ENCODE data around the gene ATP11A. TPM values are rescaled to one million over a fixed set of nuclear protein-coding genes. Genes with fewer than 3 reads are reported as not detected.
A peak's percentile ranks its signal among the peaks of the same experiment; 100 is the strongest.

Gene ATP11A
- total and polyA plus RNA-seq, 4 donors: 3.1 to 68.1 (median 28.6) TPM

DNA sequence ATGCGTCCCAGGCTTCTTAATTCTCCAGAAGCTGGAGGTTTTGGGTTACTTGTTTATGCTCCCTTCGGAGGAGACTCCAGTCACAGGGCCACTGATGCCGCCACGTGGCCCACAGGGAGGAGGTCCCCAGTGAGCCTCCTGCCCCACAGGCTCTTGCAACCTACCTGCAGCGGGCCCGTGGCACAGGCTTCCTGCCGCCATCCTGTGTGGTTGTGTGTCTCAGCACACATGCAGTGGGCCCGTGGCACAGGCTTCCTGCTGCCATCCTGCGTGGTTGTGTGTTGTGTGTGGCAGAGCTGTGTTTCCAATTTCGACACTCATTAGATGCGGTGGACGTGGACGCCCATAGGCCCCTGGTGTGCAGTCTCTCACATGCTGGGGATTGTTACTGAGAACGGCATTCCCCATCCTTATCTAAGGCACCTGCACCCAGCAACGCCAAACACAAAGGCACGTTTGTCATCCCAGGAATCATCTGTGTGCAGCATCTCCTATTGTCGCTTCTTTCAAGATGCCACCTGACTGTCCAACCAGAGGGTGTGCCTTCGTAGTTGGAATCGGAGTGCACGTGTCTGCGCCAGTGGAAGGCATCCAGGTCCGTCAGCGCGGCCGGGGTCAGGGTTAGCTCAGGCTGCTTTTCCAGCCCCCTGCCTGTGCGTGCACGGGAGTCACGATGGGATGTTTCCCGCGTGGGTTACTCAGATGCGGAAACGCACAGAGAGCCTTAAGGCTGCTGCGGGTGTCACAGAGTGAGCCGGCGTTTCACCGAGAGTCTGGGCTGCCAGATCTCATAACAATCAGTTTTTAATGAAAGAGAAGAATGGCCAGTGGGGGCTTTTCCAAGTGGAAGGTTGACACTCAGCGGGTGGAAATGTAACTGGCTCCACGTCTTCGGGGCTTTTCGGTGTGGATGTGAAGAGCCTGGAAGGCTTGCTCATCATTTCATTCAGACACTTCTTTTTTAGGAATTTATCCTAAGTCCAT lies 119.8 kb downstream of the ATP11A start:
- intact Hi-C loops (cut with DNase I): loop anchor here in 1 of 2 donors (5.0 kb wide), 1 partner anchor 67 kb away; no protein-coding TSS in a partner anchor
- DNase-seq (no peak), ATAC-seq (ENCODE audit: low FRiP score) (no peak)
- H3K4me3 ChIP-seq (ENCODE audit: low read length in 2 of 2): no peak overlapping the region
- no peaks in the 10 kb centered on the region for H3K36me3 ChIP-seq (ENCODE audit: control insufficient read depth in 1 of 2, insufficient read depth in 2 of 2, low read length in 1 of 2)
- H3K9me3 ChIP-seq (ENCODE audit: control insufficient read depth, low read length): no peaks in the 10 kb centered on the region
- no peak overlapping the region for H3K27ac ChIP-seq (ENCODE audit: low read depth in 1 of 2, low read length in 2 of 2)
- 93 to 94% methylated on average over 40 of the region's 40 CpGs for WGBS, 2 donors
- H3K27me3 ChIP-seq (ENCODE audit: control insufficient read depth in 1 of 2, insufficient read depth in 2 of 2, low read length in 1 of 2): no peaks in the 10 kb centered on the region
- H3K4me1 ChIP-seq (ENCODE audit: control insufficient read depth in 1 of 2, insufficient read depth in 2 of 2, low read length in 2 of 2): no peaks in the 10 kb centered on the region

DNA sequence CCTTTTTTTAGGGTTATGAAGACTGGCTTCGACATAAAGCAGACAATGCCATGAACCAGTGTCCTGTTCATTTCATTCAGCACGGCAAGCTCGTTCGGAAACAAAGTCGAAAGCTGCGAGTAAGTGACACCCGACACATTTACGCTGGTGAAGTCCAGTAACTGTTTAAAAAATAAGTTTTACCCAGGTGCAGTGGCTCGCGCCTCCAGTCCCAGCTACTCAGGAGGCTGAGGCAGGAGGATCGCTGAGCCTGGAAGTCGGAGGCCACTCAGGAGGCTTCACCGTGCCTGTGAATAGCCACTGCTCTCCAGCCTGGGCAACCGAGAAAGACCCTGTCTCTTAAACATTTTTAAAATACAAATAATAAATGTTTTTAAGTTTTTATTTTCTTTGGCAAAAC lies 120.8 kb downstream of the ATP11A start:
- Histone ChIP-seq H3K9me3 (ENCODE audit: control insufficient read depth, low read length) (no peaks in the 10 kb centered on the region), H3K27ac (ENCODE audit: low read depth in 1 of 2, low read length in 2 of 2) (no peak overlapping the region), H3K36me3 (ENCODE audit: control insufficient read depth in 1 of 2, insufficient read depth in 2 of 2, low read length in 1 of 2) (no peaks in the 10 kb centered on the region), H3K4me1 (ENCODE audit: control insufficient read depth in 1 of 2, insufficient read depth in 2 of 2, low read length in 2 of 2) (no peaks in the 10 kb centered on the region), H3K4me3 (ENCODE audit: low read length in 2 of 2) (no peak overlapping the region), H3K27me3 (ENCODE audit: control insufficient read depth in 1 of 2, insufficient read depth in 2 of 2, low read length in 1 of 2) (no peaks in the 10 kb centered on the region)
- no peak for ATAC-seq (ENCODE audit: low FRiP score)
- WGBS, 2 donors: 90 to 95% methylated on average over 14 of the region's 14 CpGs
- DNase-seq: no peak
- intact Hi-C loops (cut with DNase I): no loop called here

DNA sequence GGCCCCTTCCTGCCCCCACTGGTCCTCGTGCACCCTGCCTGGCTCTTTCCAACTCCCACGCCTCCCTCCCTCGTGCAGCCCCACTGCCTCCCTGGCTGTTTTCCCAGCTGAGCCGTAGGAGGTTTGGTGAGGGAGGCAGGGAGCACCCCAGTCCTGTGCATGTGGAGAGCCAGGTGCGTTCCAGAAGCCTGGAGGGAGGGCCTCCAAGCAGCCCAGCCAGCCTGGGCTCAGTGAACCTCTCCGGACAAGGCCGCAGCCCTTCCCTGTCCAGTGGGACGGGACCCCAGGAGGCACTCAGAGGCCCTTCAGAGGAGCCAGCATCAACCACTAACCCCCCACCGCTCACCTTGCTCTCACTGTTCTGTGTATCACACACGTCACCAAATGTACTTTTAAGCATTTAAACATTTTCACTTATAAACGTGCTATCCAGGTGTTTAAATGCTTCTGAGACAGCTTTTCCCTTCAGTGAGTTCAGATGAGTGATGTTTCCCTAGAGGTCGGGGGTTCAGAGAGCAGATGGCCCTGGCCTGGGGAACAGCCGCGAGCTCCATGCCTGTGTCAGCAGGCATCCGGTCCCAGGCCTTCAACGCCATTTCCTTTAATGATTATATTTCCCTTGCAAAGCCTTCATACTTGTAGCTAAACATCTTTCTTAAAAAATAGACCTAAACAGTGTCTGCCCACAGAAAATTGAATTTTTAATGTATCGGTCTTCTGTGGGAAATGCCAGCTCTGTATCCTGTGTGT lies 122.6 kb downstream of the ATP11A start:
- Histone ChIP-seq H3K27me3 (ENCODE audit: control insufficient read depth in 1 of 2, insufficient read depth in 2 of 2, low read length in 1 of 2) (no peaks in the 10 kb centered on the region), H3K4me1 (ENCODE audit: control insufficient read depth in 1 of 2, insufficient read depth in 2 of 2, low read length in 2 of 2) (no peaks in the 10 kb centered on the region), H3K4me3 (ENCODE audit: low read length in 2 of 2) (no peak overlapping the region), H3K36me3 (ENCODE audit: control insufficient read depth in 1 of 2, insufficient read depth in 2 of 2, low read length in 1 of 2) (peaks cover 0 to 1% of the 10 kb centered on the region in 2 donors), H3K27ac (ENCODE audit: low read depth in 1 of 2, low read length in 2 of 2) (no peak overlapping the region), H3K9me3 (ENCODE audit: control insufficient read depth, low read length) (no peaks in the 10 kb centered on the region)
- ATAC-seq (ENCODE audit: low FRiP score): no peak
- WGBS, 2 donors: 69 to 78% methylated on average over 17 of the region's 17 CpGs
- intact Hi-C loops (cut with DNase I): no loop called here
- no peak for DNase-seq

DNA sequence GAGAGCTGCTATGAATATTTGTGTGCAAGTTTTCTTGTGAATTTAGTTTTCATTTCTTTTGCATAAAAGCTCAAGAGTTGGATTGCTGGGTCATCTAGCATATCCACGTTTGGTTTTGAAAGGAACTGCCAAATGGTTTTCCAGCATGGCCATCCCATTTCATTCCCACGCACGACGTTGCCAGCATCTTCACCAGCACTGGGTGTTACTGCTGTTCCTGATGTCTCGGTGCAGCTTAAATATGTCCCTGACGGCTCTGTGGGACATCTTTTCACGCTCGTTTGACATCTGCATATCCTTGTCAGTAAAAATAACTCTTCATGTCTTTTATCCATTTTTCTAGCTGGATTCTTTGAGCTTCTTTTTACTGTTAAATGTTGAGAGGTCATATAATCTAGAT lies 123.7 kb downstream of the ATP11A start:
- Histone ChIP-seq H3K27me3 (ENCODE audit: control insufficient read depth in 1 of 2, insufficient read depth in 2 of 2, low read length in 1 of 2) (no peaks in the 10 kb centered on the region), H3K27ac (ENCODE audit: low read depth in 1 of 2, low read length in 2 of 2) (no peak overlapping the region), H3K36me3 (ENCODE audit: control insufficient read depth in 1 of 2, insufficient read depth in 2 of 2, low read length in 1 of 2) (peaks cover 0 to 1% of the 10 kb centered on the region in 2 donors), H3K4me3 (ENCODE audit: low read length in 2 of 2) (no peak overlapping the region), H3K9me3 (ENCODE audit: control insufficient read depth, low read length) (no peaks in the 10 kb centered on the region), H3K4me1 (ENCODE audit: control insufficient read depth in 1 of 2, insufficient read depth in 2 of 2, low read length in 2 of 2) (no peaks in the 10 kb centered on the region)
- 86 to 96% methylated on average over 8 of the region's 8 CpGs for WGBS, 2 donors
- no peak for DNase-seq
- no peak for ATAC-seq (ENCODE audit: low FRiP score)
- intact Hi-C loops (cut with DNase I): no loop called here

DNA sequence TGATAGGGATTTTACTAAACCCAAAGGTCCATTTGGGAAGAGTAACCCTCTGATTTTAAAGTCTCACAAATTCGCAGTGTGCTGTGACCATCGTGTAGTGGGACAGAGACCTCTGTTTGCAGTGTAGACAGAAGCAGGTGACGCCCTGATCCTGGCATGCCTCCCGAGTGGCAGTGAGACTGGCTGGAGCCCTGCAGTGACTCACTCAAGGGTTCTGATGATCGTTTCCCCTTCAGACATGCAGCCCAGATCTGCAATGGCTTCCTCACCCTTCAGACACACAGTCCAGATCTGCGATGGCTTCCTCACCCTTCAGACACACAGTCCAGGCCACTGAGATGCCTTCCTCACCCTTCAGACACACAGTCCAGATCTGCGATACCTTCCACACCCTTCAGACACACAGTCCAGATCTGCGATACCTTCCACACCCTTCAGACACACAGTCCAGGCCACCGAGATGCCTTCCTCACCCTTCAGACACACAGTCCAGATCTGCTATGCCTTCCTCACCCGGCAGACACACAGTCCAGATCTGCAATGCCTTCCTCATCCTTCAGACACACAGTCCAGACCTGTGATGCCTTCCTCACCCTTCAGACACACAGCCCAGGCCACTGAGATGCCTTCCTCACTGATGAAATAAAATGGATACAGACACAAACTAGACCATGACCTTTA lies 125.2 kb downstream of the ATP11A start:
- 74 to 82% methylated on average over 10 of the region's 10 CpGs for WGBS, 2 donors
- ATAC-seq (ENCODE audit: low FRiP score): no peak
- intact Hi-C loops (cut with DNase I): no loop called here
- Histone ChIP-seq H3K27ac (ENCODE audit: low read depth in 1 of 2, low read length in 2 of 2) (no peak overlapping the region), H3K4me1 (ENCODE audit: control insufficient read depth in 1 of 2, insufficient read depth in 2 of 2, low read length in 2 of 2) (no peaks in the 10 kb centered on the region), H3K9me3 (ENCODE audit: control insufficient read depth, low read length) (no peaks in the 10 kb centered on the region), H3K4me3 (ENCODE audit: low read length in 2 of 2) (no peak overlapping the region), H3K27me3 (ENCODE audit: control insufficient read depth in 1 of 2, insufficient read depth in 2 of 2, low read length in 1 of 2) (no peaks in the 10 kb centered on the region), H3K36me3 (ENCODE audit: control insufficient read depth in 1 of 2, insufficient read depth in 2 of 2, low read length in 1 of 2) (peaks cover 0 to 1% of the 10 kb centered on the region in 2 donors)
- no peak for DNase-seq

DNA sequence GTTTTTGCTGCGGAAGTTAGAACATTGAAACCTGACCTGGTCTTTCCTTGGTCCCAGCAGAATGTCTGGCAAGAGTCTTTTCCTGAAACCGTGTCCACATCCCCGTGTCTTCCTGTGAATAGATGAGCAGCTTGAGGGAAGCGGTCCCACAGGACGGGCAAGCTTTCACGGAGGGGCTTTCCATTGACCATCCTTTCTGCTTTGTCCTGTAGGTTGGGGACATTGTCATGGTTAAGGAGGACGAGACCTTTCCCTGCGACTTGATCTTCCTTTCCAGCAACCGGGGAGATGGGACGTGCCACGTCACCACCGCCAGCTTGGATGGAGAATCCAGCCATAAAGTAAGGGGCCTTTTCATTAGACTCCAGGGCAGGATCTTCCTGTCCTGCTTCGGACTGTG lies 126.0 kb downstream of the ATP11A start:
- no peaks in the 10 kb centered on the region for H3K27me3 ChIP-seq (ENCODE audit: control insufficient read depth in 1 of 2, insufficient read depth in 2 of 2, low read length in 1 of 2)
- 97% methylated on average over 13 of the region's 13 CpGs for WGBS, 2 donors
- H3K4me1 ChIP-seq (ENCODE audit: control insufficient read depth in 1 of 2, insufficient read depth in 2 of 2, low read length in 2 of 2): no peaks in the 10 kb centered on the region
- no peak overlapping the region for H3K4me3 ChIP-seq (ENCODE audit: low read length in 2 of 2)
- no peaks in the 10 kb centered on the region for H3K9me3 ChIP-seq (ENCODE audit: control insufficient read depth, low read length)
- DNase-seq: peak in 1 of 2 donors; percentile 38
- ATAC-seq (ENCODE audit: low FRiP score): no peak
- peaks cover 0 to 4% of the 10 kb centered on the region in 2 donors for H3K36me3 ChIP-seq (ENCODE audit: control insufficient read depth in 1 of 2, insufficient read depth in 2 of 2, low read length in 1 of 2)
- H3K27ac ChIP-seq (ENCODE audit: low read depth in 1 of 2, low read length in 2 of 2): no peak overlapping the region
- intact Hi-C loops (cut with DNase I): no loop called here

DNA sequence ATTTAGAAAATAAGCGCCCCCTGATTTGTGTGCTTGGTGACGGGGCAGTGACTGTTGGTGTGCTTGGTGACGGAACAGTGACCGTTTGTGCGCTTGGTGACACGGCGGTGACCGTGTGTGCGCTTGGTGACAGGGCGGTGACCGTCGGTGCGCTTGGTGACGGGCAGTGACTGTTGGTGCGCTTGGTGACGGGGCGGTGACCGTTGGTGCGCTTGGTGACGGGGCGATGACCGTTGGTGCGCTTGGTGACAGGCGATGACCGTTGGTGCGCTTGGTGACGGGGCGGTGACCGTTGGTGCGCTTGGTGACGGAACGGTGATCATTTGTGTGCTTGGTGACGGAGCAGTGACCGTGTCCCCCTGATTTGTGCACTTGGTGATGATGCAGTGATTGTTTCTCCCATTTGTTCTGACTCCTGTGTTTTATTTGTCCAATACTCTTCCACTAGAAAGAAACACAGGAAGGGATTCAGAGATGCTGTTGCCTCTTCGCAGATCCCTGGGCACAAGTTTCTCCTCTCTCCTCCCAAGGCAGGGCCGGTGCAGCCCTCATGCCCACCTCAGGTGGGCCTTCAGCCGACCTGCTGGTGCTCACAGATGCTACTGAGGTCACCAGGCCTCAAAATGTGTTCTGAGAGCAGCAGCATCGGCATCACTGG lies 128.3 kb downstream of the ATP11A start:
- Histone ChIP-seq H3K4me3 (ENCODE audit: low read length in 2 of 2) (no peak overlapping the region), H3K36me3 (ENCODE audit: control insufficient read depth in 1 of 2, insufficient read depth in 2 of 2, low read length in 1 of 2) (peaks cover 0 to 4% of the 10 kb centered on the region in 2 donors), H3K9me3 (ENCODE audit: control insufficient read depth, low read length) (no peaks in the 10 kb centered on the region), H3K27ac (ENCODE audit: low read depth in 1 of 2, low read length in 2 of 2) (no peak overlapping the region), H3K27me3 (ENCODE audit: control insufficient read depth in 1 of 2, insufficient read depth in 2 of 2, low read length in 1 of 2) (no peaks in the 10 kb centered on the region), H3K4me1 (ENCODE audit: control insufficient read depth in 1 of 2, insufficient read depth in 2 of 2, low read length in 2 of 2) (no peaks in the 10 kb centered on the region)
- ATAC-seq (ENCODE audit: low FRiP score) (no peak), DNase-seq (peak; percentile 18 to 51)
- WGBS, 2 donors: 96 to 97% methylated on average over 38 of the region's 38 CpGs
- intact Hi-C loops (cut with DNase I): no loop called here

DNA sequence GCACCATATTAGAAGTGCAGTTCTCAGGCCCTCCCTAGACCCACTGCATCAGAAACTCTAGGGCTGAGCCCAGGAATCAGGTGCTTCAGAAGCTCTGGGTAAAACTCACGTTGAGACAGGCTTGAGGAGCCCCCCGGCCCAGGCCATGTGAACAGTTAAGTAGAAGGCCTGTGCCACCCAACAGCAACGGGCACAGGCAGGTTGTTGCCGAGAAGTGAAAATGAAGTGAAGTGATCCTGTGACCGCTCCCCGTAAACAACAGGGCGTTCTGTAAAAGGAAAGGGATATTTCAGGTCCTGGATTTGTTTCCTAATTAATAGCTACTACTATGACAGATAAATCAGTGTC lies 128.8 kb downstream of the ATP11A start:
- ATAC-seq (ENCODE audit: low FRiP score) (no peak), DNase-seq (peak; percentile 23 to 49)
- no peaks in the 10 kb centered on the region for H3K27me3 ChIP-seq (ENCODE audit: control insufficient read depth in 1 of 2, insufficient read depth in 2 of 2, low read length in 1 of 2)
- intact Hi-C loops (cut with DNase I): no loop called here
- H3K4me3 ChIP-seq (ENCODE audit: low read length in 2 of 2): no peak overlapping the region
- H3K36me3 ChIP-seq (ENCODE audit: control insufficient read depth in 1 of 2, insufficient read depth in 2 of 2, low read length in 1 of 2): peaks cover 0 to 4% of the 10 kb centered on the region in 2 donors
- H3K9me3 ChIP-seq (ENCODE audit: control insufficient read depth, low read length): no peaks in the 10 kb centered on the region
- no peak overlapping the region for H3K27ac ChIP-seq (ENCODE audit: low read depth in 1 of 2, low read length in 2 of 2)
- H3K4me1 ChIP-seq (ENCODE audit: control insufficient read depth in 1 of 2, insufficient read depth in 2 of 2, low read length in 2 of 2): no peaks in the 10 kb centered on the region
- WGBS, 2 donors: 91% methylated on average over 7 of the region's 7 CpGs

Data from aorta (tissue), 5 donors.